ENCODE data around the gene PAX2. TPM values are rescaled to one million over a fixed set of nuclear protein-coding genes. Genes with fewer than 3 reads are reported as not detected.
A peak's percentile ranks its signal among the peaks of the same experiment; 100 is the strongest.

The PAX2 gene
- total and polyA plus RNA-seq, 2 of the 13 experiments (the other 11 are each of a cell fraction or from before 2014, with no cell fraction given), result not detected

DNA sequence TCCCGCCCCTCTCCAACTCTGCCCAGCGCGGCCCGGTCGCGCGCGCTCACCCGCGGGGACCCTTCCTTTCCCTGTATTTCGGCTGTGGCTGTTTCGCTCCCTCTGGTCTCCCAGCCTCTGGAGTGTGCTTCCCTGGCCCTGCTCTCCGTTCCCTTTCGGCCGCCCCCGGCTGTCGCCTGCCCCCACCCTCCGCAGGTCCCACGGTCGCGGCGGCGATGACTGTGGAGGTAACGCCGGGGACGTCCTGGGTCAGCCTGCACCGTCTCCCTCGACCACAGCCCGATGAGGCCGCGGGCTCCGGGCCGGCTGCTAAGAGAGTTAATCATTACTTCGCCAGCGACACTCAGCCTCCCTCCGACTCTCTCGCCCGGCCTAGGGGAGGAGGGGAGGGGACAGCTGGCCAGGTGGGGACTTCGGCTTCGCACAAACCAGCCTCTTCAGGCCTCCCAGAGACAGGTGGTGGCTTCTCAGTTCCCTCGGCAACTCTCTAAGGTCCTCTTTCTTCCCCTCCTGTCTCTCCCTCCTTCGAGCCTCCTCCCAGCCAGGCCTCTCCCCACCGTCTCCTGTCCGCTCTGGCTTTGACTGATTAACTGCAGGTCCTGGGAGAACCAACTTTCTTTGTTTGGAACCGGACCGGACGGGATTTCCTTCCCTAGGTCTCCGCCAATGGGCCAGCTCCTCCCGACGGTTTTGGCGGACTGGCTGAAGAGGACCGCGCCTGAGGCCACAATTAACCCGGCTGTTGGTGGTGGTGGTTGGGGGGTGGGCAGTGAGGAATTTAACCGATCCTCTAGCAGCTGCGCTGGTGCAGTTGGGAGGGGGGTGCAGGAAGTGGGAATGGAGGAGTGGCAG, 5.6 kb upstream of the PAX2 start (continued):
- TF ChIP-seq TEF (CRISPR knock-in tag; IDR thresholded peaks at IDR 0.05) (no peak), PTBP1 (IDR thresholded peaks at IDR 0.05; ENCODE audit: low read depth, low read length, poor library complexity, severe bottlenecking) (no peak), MTA3 (CRISPR knock-in tag; IDR thresholded peaks at IDR 0.05) (no peak), NFIB (CRISPR knock-in tag; IDR thresholded peaks at IDR 0.05; ENCODE audit: borderline replicate concordance) (no peak), HDAC6 (IDR thresholded peaks at IDR 0.05; ENCODE audit: low read depth, low read length) (no peak), ARNT (IDR thresholded peaks at IDR 0.05) (no peak), TOPORS (CRISPR knock-in tag; IDR thresholded peaks at IDR 0.05) (no peak), ZNF629 (CRISPR knock-in tag; conservative IDR thresholded peaks at IDR 0.05) (0 out of 2 replicates have a peak, but pooled peaks have one; percentile 7), SIN3B (IDR thresholded peaks at IDR 0.05; ENCODE audit: low read length) (no peak), RBFOX2 (IDR thresholded peaks at IDR 0.05; ENCODE audit: low read depth, low read length) (no peak), CEBPG (CRISPR knock-in tag; IDR thresholded peaks at IDR 0.05) (no peak)
- TF ChIP-seq, protein P1, sequence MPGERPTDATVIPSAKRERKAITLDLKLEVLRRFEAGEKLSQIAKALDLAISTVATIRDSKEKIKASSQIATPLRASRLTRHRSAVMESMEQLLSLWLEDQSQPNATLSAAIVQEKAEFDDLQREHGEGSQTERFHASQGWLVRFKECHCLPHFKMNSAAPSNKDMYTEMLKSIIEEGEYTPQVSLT (CRISPR knock-in tag; IDR thresholded peaks at IDR 0.05; ENCODE audit: borderline replicate concordance, low read depth), result no peak
- TF ChIP-seq, protein P2, sequence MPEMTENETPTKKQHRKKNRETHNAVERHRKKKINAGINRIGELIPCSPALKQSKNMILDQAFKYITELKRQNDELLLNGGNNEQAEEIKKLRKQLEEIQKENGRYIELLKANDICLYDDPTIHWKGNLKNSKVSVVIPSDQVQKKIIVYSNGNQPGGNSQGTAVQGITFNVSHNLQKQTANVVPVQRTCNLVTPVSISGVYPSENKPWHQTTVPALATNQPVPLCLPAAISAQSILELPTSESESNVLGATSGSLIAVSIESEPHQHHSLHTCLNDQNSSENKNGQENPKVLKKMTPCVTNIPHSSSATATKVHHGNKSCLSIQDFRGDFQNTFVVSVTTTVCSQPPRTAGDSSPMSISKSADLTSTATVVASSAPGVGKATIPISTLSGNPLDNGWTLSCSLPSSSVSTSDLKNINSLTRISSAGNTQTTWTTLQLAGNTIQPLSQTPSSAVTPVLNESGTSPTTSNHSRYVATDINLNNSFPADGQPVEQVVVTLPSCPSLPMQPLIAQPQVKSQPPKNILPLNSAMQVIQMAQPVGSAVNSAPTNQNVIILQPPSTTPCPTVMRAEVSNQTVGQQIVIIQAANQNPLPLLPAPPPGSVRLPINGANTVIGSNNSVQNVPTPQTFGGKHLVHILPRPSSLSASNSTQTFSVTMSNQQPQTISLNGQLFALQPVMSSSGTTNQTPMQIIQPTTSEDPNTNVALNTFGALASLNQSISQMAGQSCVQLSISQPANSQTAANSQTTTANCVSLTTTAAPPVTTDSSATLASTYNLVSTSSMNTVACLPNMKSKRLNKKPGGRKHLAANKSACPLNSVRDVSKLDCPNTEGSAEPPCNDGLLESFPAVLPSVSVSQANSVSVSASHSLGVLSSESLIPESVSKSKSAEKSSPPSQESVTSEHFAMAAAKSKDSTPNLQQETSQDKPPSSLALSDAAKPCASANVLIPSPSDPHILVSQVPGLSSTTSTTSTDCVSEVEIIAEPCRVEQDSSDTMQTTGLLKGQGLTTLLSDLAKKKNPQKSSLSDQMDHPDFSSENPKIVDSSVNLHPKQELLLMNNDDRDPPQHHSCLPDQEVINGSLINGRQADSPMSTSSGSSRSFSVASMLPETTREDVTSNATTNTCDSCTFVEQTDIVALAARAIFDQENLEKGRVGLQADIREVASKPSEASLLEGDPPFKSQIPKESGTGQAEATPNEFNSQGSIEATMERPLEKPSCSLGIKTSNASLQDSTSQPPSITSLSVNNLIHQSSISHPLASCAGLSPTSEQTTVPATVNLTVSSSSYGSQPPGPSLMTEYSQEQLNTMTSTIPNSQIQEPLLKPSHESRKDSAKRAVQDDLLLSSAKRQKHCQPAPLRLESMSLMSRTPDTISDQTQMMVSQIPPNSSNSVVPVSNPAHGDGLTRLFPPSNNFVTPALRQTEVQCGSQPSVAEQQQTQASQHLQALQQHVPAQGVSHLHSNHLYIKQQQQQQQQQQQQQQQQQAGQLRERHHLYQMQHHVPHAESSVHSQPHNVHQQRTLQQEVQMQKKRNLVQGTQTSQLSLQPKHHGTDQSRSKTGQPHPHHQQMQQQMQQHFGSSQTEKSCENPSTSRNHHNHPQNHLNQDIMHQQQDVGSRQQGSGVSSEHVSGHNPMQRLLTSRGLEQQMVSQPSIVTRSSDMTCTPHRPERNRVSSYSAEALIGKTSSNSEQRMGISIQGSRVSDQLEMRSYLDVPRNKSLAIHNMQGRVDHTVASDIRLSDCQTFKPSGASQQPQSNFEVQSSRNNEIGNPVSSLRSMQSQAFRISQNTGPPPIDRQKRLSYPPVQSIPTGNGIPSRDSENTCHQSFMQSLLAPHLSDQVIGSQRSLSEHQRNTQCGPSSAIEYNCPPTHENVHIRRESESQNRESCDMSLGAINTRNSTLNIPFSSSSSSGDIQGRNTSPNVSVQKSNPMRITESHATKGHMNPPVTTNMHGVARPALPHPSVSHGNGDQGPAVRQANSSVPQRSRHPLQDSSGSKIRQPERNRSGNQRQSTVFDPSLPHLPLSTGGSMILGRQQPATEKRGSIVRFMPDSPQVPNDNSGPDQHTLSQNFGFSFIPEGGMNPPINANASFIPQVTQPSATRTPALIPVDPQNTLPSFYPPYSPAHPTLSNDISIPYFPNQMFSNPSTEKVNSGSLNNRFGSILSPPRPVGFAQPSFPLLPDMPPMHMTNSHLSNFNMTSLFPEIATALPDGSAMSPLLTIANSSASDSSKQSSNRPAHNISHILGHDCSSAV (CRISPR knock-in tag; IDR thresholded peaks at IDR 0.05; ENCODE audit: borderline replicate concordance), result no peak
- TF ChIP-seq, protein P3, sequence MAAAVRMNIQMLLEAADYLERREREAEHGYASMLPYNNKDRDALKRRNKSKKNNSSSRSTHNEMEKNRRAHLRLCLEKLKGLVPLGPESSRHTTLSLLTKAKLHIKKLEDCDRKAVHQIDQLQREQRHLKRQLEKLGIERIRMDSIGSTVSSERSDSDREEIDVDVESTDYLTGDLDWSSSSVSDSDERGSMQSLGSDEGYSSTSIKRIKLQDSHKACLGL (CRISPR knock-in tag; IDR thresholded peaks at IDR 0.05), result peak; percentile 47; the same call in 1 of the 2 replicates
- TF ChIP-seq, protein P4, sequence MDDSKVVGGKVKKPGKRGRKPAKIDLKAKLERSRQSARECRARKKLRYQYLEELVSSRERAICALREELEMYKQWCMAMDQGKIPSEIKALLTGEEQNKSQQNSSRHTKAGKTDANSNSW (CRISPR knock-in tag; IDR thresholded peaks at IDR 0.05; ENCODE audit: borderline replicate concordance), result no peak
- TF ChIP-seq, protein P5, sequence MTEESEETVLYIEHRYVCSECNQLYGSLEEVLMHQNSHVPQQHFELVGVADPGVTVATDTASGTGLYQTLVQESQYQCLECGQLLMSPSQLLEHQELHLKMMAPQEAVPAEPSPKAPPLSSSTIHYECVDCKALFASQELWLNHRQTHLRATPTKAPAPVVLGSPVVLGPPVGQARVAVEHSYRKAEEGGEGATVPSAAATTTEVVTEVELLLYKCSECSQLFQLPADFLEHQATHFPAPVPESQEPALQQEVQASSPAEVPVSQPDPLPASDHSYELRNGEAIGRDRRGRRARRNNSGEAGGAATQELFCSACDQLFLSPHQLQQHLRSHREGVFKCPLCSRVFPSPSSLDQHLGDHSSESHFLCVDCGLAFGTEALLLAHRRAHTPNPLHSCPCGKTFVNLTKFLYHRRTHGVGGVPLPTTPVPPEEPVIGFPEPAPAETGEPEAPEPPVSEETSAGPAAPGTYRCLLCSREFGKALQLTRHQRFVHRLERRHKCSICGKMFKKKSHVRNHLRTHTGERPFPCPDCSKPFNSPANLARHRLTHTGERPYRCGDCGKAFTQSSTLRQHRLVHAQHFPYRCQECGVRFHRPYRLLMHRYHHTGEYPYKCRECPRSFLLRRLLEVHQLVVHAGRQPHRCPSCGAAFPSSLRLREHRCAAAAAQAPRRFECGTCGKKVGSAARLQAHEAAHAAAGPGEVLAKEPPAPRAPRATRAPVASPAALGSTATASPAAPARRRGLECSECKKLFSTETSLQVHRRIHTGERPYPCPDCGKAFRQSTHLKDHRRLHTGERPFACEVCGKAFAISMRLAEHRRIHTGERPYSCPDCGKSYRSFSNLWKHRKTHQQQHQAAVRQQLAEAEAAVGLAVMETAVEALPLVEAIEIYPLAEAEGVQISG (CRISPR knock-in tag; IDR thresholded peaks at IDR 0.05), result no peak

All from HepG2 (cell line).